Gastrocnemius medialis (tissue), 4 donors: ENCODE measurements around the gene FFAR3. TPM values are rescaled to one million over a fixed set of nuclear protein-coding genes. Genes with fewer than 3 reads are reported as not detected.

ENCODE experiments used
- ATAC-seq, 2 donors: fragments of 150-250 bp; one replicate each; pipeline ENCODE4 v1.9.1; 2016
- DNase-seq, 2 donors: peaks; one replicate each; pipeline ENCODE4 v3.0.0-alpha.2; 2019
- H3K27ac ChIP-seq, 4 donors: fragments of 200-600 bp; sonication (generic); 1 replicate in 1 of 4; 2 replicates in 3 of 4; pipeline ENCODE4 v1.5.1; 2016 to 2018; ENCODE audit warnings: mild to moderate bottlenecking in 2 of 4, moderate library complexity in 1 of 4
- H3K27me3 ChIP-seq, 3 donors: fragments of 200-600 bp; sonication (generic) in 2 of 3; 1 replicate in 1 of 3; 2 replicates in 2 of 3; pipeline versions ENCODE4 v1.5.1 to v1.6.0; 2016 to 2019; ENCODE audit warnings: mild to moderate bottlenecking in 1 of 3, moderate library complexity in 1 of 3
- H3K36me3 ChIP-seq, 2 donors: fragments of 200-600 bp; sonication (generic) in 1 of 2; one replicate each; pipeline ENCODE4 v1.5.1; 2017 to 2018
- H3K4me1 ChIP-seq, 2 donors: fragments of 200-600 bp; sonication (generic) in 1 of 2; one replicate each; pipeline ENCODE4 v1.5.1; 2016 to 2017; ENCODE audit warnings: mild to moderate bottlenecking in 2 of 2
- H3K4me3 ChIP-seq, 4 donors: fragments of 200-600 bp; sonication (generic) in 3 of 4; 1 replicate in 1 of 4; 2 replicates in 3 of 4; pipeline ENCODE4 v1.5.1; 2016 to 2019; ENCODE audit warnings: mild to moderate bottlenecking in 2 of 4
- H3K9me3 ChIP-seq, 3 donors: fragments of 200-600 bp; sonication (generic) in 2 of 3; 1 replicate in 1 of 3; 2 replicates in 2 of 3; pipeline ENCODE4 v1.5.1; 2016 to 2019
- CTCF ChIP-seq, 5 experiments: fragments of 450-650 bp in 3 of 5; fragments of 200-600 bp in 2 of 5; sonication (generic) in 2 of 5; IDR thresholded peaks in 4 of 5; conservative IDR thresholded peaks in 1 of 5; 1 replicate in 4 of 5; 2 replicates in 1 of 5; pipeline ENCODE4 v1.5.1; 2016 to 2019; ENCODE audit warnings: antibody characterized with exemption in 5 of 5, mild to moderate bottlenecking in 3 of 5, moderate library complexity in 3 of 5
- POLR2A ChIP-seq, 2 donors: fragments of 450-650 bp; IDR thresholded peaks; one replicate each; pipeline ENCODE4 v1.6.1; 2017; ENCODE audit warnings: antibody characterized with exemption in 2 of 2, mild to moderate bottlenecking in 2 of 2, moderate library complexity in 2 of 2
- in situ Hi-C, 4 donors: fragments of 200-750 bp; cut with MboI; loops; one replicate each; pipeline versions ENCODE4 v1.15.0 to v1.8.0; 2017; ENCODE audit warnings: low sequenced_read_pairs in 4 of 4
- intact Hi-C: fragments of 100-400 bp; cut with DNase I; formaldehyde crosslinking; loops from one replicate; pipeline ENCODE4 v1.15.1; 2023; ENCODE audit warnings: low total_unique reads
- total RNA-seq, 4 donors: library from RNA; depleted of rRNA; stranded (reverse); fragments of >200 nt; gene quantifications; one replicate each; pipeline versions ENCODE4 v1.1.0 to v1.2.3, GENCODE V29; 2016

FFAR3 gene
- total RNA-seq, 4 donors from 2014 or later, result not detected

GRCh38 chr19:35318679-35319448, 39.4 kb upstream of the FFAR3 start:
- peaks cover 0 to 6% (median 0%) of the 10 kb centered on the region in 3 donors for H3K27me3 ChIP-seq
- in situ Hi-C loops (no loop called here), intact Hi-C loops (no loop called here)
- TF ChIP-seq CTCF (IDR thresholded peaks at IDR 0.05 in 4 of 5, conservative IDR thresholded peaks at IDR 0.05 in 1 of 5) (no peak), POLR2A (IDR thresholded peaks at IDR 0.05) (no peak)
- H3K9me3 ChIP-seq, result no peaks in the 10 kb centered on the region
- H3K4me3 ChIP-seq, result no peak overlapping the region
- H3K4me1 ChIP-seq, result no peaks in the 10 kb centered on the region
- ATAC-seq (peak; percentile 53 to 77), DNase-seq (peak; percentile 30 to 49)
- H3K27ac ChIP-seq, result no peak overlapping the region
- H3K36me3 ChIP-seq, result no peaks in the 10 kb centered on the region

DNA sequence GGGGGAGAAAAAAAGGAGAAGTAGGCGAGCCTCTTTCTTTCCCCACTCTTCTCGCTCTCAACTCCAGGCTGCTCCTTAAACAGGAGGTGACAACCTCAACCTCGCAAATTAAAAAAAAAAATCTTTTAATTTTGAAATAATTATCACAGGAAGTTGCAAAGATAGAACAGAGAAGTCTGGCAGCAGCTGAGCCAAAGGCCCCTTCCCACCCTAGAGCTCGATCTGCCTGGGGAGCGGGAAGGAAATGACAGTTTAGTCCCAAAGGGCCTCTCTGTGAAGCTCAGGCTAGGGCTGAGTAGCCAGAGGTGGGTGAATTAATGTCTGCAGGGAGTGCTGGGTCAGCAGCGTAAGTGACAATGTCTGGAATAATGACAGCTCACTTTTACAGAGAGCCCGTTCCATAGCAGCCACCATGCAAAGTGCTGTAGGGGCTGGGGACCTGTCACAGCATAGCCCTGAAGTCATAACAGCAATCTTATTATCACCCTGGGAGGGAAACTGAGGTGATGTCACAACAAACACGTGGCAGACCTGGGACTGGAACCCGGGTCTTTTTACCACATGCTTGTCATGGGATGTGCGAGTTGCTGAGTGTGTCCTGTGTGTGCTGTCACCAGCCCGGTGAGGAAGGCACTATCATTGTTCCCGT, 38.1 kb upstream of the FFAR3 start:
- TF ChIP-seq POLR2A (IDR thresholded peaks at IDR 0.05), result no peak
- TF ChIP-seq CTCF (IDR thresholded peaks at IDR 0.05 in 4 of 5, conservative IDR thresholded peaks at IDR 0.05 in 1 of 5), result no peak
- Histone ChIP-seq H3K9me3 (no peaks in the 10 kb centered on the region), H3K27ac (no peak overlapping the region), H3K27me3 (peaks cover 0 to 6% (median 0%) of the 10 kb centered on the region in 3 donors), H3K4me1 (no peaks in the 10 kb centered on the region), H3K36me3 (no peaks in the 10 kb centered on the region), H3K4me3 (no peak overlapping the region)
- intact Hi-C loops (no loop called here), in situ Hi-C loops (no loop called here)
- no peak for DNase-seq
- no peak for ATAC-seq

DNA sequence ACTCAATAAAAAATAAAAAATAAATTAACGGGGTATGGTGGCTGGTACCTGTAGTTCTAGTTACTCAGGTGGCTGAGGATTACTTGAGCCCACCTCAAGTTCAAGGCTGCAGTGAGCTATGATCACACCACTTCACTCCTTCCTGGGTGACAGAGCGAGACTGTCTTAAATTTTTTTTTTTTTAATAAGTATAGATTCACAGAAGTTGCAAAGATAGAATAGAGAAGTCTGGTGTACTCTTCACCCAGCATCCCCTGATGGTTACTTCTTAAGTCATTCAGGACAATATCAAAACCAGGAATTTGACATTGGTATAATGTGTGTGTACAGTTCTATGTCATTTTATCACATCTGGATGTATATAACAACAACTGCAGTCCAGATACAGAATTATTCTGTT, 37.0 kb upstream of the FFAR3 start:
- Histone ChIP-seq H3K4me1 (no peaks in the 10 kb centered on the region), H3K4me3 (no peak overlapping the region), H3K9me3 (no peaks in the 10 kb centered on the region), H3K27ac (no peak overlapping the region), H3K36me3 (no peaks in the 10 kb centered on the region), H3K27me3 (peaks cover 0 to 6% (median 0%) of the 10 kb centered on the region in 3 donors)
- intact Hi-C loops (no loop called here), in situ Hi-C loops (no loop called here)
- TF ChIP-seq CTCF (IDR thresholded peaks at IDR 0.05 in 4 of 5, conservative IDR thresholded peaks at IDR 0.05 in 1 of 5) (no peak), POLR2A (IDR thresholded peaks at IDR 0.05) (no peak)
- DNase-seq (no peak), ATAC-seq (no peak)

DNA sequence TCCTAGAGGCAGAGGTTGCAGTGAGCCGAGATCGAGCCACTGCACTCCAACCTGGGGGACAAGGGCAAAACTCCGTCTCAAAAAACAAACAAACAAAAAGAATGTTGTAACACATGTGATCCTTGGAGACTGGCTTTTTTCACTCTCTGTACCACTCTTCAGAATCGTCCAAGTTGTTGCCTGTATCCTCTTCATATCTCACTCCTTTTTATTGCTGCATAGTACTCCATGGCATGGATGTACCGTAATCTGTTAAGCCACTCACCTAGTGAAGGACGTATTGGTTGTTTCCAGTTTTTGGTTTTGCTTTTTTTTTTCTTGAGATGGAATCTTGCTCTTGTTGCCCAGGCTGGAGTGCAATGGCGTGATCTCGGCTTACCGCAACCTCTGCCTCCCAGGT, 36.2 kb upstream of the FFAR3 start:
- Histone ChIP-seq H3K4me1 (no peaks in the 10 kb centered on the region), H3K27me3 (peaks cover 0 to 6% (median 4%) of the 10 kb centered on the region in 3 donors), H3K9me3 (no peaks in the 10 kb centered on the region), H3K27ac (no peak overlapping the region), H3K36me3 (no peaks in the 10 kb centered on the region), H3K4me3 (no peak overlapping the region)
- TF ChIP-seq POLR2A (IDR thresholded peaks at IDR 0.05), result no peak
- TF ChIP-seq CTCF (IDR thresholded peaks at IDR 0.05 in 4 of 5, conservative IDR thresholded peaks at IDR 0.05 in 1 of 5), result no peak
- no peak for DNase-seq
- no peak for ATAC-seq
- intact Hi-C loops, result no loop called here
- in situ Hi-C loops, result no loop called here
